ENCODE data around the gene NFXL1.

The NFXL1 gene

DNA sequence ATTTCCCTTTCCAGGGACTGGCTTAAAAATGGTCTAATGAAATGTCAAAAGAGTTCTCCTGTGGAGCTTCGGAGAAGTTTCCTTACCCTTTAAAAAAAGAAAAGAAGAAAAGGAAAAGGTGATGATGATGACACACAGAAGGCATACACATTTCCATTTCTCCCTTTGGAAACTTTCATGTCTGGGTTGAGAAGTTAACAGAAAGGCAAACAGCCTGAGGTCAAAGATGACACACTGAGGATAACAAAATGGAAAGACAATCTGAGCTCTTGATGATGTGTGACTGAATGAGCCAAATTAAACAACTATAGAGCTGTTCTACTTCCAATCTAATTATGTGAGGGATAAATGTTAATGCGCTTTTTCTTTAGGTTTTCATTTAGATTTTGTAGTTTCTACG lies 32.2 kb downstream of the NFXL1 start:
- no peak for DNase-seq

DNA sequence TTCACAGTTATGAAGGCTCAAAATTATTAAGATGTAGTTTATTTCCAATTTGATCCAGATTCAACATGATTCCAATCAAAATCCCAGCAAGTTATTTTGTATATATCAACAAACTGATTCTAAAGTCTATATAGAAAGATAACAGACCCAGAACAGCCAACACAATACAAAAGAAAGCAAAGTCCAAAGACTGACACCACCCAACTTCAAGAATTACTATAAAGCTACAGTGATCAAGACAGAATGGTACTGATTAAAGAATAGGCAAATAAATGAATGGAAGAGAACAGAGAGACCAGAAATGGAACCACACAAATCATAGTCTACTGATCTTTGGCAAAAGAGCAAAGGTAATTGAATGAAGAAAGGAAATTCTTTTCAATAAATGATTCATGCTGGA lies 34.9 kb downstream of the NFXL1 start:
- no peak for DNase-seq

DNA sequence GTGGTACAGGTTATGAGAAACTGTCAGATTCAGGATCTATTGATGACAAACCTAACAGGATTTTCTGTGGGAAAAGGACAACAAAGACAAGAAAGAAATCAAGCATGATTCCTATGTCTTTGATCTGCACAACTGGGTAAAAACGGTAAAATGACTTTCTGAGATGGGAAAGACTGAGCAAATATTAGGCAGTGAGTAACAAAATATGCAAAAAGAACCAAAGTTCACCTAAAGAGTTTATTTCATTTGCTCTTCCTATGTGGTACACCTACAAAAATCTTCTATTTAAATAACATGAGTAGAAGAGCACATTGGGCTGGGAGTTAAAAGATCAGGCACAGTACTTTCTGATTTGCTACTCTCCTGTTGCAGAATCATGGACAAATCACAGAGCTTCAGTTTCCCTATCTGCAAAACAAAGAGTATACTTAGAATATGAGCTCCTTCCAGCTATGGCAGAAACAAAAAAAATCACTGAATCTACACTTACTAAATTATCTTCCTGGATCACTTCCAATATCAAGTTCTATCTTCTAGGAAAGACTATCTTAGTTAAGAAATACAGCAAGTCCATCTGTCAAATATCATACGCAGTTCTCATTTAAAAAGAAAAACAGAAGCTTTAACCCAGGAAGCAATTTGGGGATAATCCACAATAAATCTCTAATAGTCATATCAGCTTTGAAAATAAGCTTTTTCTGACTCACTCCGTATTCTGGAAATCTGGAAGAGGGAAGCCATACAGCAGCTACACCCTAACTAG lies 37.4 kb downstream of the NFXL1 start:
- DNase-seq: no peak

DNA sequence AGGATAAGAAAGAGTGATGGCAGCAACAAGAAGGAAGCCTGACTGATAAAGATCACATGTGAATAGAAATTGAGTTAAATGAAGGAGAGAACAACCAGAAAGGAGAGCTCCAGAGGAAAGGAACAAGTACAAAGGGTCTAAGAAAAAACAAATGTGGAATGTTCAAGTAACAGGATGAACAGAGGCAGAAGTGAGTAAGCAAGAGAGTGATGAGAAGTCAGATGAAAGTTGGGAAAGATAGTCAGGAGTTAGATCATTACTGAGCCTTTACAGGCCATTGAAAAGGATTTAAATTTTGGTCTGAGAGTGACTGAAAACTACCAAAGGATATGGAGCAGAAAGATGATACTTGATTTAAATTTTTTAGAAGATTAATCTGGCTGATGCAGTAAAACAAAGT lies 38.1 kb downstream of the NFXL1 start:
- DNase-seq: no peak

DNA sequence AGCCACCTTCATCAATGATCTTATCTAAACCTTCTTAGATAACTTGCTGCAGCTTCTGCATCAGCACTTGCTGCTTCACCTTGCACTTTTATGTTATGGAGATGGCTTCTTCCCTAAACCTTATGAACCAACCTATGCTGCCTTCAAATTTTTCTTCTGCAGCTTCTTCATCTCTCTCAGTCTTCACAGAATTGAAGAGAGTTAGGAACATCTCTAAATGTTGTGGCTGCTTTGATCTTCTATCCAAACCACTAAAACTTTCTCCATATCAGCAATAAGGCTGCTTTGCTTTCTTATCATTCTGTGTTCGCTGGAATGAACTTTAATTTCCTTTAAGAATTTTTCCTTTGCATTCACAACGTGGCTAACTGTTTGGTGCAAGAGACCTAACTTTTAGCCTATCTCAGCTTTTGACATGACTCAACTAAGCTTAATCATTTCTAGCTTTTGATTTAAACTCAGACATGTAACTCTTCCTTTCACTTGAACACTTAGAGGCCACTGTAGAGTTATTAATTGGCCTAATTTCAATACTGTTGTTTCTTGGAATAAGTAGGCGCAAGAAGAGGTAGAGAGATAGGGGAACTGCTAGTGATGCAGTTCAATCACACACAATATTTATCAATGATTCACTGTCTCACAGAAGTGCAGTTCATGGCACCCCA lies 40.4 kb downstream of the NFXL1 start:
- no peak for DNase-seq

DNA sequence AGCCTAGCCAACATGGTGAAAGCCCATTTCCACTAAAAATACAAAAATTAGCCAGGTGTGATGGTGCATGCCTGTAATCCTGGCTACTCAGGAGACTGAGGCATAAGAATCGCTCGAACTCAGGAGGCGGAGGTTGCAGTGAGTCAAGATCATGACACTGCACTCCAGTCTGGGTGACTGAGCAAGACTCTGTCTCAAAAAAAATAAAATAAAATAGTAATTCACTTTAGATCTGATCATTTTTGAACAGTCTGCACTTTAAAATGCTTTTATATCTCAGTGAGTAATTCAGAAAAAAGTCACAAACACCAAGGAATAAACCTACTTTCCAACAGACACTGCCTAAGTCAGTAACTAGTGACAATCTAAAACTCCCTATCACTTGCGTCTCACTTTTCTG lies 50.9 kb downstream of the NFXL1 start:
- DNase-seq: no peak

DNA sequence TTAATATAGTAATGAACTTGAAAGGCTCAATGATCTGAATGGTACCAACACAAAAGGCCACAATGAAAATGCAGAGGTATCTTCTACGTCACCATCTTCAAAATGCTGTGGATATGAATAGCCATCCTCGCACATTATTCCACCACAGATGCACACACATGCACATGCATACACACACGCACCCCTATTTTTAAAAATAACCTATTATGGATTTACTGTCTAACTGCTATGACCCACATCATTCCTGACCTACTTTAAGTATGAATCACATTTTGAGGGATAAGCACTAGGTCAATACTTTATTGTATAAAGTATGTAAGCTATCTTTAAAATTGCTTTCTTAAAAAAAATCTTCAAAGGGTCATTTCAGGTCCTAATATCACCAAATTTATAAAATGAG lies 52.1 kb downstream of the NFXL1 start:
- DNase-seq: no peak

DNA sequence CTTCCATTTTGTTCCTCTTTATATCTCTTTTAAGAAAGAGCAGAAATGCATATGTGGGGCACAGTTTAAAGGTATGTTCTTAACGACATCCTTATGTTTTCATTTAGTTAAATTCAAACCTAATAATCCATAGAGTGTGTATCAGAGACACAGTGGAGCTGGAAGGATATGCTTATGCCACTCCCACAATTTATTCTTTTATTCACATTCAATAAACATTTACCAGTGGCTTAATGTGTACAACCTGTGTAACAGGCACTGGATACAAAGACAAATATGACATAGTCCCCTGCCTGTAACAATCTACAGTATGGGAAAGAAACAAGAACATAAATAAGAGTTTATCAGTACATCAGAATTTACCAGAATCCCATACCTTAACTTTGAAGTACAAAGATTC lies 54.1 kb downstream of the NFXL1 start:
- DNase-seq: no peak

DNA sequence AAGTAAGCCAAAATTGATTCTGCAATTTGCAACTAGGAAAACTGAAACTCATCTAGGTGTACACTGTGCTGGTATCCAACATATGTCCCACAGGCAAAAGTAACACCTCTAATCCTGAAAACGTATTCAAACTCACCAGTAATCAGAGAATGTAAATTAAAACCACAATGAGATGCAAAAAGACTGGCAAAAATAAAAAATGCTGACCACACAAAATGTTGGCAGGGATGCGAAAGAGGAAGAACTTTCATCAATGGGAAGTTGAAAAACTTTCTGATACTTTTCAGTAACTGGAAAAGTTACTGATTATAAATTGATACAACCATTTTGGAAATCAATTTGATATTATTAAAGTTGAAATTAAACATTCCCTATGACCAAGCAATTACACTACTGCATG lies 56.4 kb downstream of the NFXL1 start:
- no peak for DNase-seq

DNA sequence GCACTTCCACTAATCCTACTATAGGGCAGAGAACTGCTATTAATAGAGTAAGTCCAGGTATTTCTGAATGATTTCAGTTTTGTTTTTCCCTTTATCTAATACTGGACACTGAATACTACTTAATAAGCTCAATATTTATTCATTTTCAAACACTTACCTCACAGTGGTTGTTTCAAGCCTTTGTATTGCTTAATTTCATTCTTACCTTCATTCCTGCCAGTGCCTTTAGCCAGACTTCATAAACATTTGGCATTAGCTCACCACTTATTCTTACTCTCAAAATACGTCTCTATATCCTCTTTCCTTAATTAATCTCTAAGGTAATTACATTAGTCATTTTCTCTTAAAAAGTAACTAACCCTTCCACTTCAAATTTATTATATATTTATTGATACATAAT lies 57.7 kb downstream of the NFXL1 start:
- DNase-seq: no peak

DNA sequence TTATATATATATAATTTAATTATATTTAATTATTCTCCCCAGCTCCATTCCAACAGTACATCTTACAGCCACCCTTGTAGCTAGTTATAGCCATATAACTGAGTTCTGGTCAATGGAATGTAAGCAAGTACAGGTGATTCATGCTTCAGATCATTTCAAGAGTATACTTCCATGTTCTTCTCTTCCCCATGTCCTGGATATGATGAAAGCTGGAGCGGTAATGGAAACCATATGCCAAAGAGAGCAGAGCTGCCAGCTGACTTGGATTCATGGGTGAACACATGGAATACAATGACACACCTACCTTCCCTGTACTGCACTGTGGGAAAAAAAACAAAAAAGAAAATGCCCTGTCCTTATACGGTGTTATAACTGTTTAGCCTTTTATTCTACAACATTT lies 59.0 kb downstream of the NFXL1 start:
- DNase-seq: no peak

DNA sequence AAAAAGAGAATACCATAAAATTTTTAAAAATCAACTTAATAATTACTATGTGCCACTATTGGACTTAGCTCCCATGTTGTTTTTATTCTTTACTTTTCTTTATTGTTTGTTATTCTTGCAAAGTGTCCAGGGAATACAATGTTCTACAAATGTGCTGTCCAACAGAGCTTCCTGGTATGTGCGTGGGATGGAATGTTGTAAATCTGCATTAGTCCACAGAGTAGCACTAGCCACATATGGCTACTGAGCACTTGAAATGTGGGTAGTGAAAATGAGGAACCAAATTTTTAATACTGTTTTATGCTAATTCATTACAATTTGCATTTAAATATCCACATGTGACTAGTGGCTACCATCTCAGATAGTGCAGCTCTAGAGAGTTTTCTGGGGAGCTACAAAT lies 62.2 kb downstream of the NFXL1 start:
- no peak for DNase-seq

DNA sequence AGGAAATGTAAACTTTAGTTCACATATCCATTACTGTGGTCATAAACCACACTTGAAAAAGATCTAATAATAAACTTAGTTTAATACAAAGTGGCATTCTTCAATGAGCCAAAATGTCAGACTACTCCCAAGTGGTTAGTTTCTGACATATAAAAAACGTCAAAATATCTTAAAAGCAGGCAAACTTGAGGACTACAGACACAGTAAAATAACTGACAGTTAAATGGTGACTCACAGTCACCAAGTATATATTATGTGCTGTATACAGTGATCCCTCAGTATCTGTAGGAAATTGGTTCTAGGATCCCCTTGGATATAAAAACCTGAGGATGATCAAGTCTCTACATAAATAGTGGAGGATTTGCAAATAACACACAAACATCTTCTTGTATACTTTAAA lies 64.9 kb downstream of the NFXL1 start:
- DNase-seq: no peak

DNA sequence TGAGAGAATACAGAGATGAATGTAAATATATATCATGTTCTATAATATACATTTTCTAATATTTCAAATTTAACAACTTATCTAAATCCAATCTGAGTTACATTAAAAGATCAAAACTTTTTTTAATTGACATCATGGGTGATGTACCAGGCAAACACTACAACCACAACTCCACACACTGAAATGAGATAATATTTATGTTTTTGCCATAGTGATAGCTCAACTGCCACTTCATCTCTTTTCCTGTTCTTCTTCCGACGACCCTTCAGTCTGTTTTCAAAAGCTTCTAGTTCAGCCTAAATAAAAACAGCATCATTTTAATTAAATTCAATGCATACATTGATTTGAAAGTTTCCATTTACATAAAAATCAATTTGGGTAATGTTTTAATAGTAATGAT lies 66.3 kb downstream of the NFXL1 start:
- no peak for DNase-seq

DNA sequence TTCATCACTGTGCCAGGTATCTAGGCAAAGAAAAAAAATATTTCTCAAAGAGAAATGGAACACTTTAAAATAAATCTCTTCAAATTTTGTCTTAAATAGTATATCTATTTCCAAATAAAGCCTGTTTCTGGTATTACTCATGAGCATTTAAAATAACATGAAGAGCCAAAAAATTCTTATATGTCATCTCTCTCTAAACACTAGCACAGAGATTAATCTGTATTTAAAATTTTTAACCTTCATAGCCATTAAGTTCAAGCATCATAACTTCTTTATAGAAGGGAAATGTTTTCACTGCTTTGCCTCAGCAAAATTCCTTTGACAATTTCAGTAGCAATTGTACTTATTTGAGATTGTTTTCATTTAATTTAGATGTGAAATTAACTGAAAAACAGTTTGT lies 71.4 kb downstream of the NFXL1 start:
- DNase-seq: no peak

DNA sequence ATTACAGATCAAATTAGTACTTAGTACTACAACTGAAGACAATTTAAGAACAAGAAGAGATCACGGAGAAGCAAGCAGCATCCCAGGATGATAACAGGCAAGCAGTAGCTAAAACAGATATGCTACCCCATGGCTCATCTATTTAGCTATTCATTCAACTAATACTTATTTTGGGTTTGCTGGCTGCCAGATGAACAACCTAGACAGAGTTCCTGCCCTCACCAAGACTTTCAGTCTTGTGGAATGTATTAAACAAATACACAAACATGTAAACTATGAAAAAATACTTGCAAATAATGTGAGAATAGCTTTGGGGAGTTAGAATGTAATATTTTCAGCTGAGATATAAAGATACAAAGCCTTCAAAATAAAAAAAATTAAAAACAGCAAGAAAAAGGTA lies 74.1 kb downstream of the NFXL1 start:
- DNase-seq: no peak

DNA sequence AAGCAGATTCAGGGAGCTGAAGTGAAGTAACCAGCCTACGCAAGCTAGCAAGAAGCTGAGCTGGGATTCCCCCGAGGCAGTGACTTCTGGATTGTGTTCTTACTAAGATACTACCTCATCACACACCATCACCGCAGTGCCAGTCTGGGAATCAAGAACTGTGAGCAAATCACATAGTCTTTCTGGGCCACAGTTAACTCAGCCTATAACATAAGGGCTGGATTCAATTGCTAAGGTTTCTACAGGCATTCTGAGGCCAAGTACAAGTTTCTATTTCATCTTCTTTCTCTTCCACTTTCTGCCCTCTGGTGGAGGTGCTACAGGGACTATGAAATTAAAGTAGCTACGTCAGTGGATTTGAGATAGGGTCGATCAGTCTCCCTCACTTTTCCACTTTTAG lies 75.1 kb downstream of the NFXL1 start:
- DNase-seq: no peak

DNA sequence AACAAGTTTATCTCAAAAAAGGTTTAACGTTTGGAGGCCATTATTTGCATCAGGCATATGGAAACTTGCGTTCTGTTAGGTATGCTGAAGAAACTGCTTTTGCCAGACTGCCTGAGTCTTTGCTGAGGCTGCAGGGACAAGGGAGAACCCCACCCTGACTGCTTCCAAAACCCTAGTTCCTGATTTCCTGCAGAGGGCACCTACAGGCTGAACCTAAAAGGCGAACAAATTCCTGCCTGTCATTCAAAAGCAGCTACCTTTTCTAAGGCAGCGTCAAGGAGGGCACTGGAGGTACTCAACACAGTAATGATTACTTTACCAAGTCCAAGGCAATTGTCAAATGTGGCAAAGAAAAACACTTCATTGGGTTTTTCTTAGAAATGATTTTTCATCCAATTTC lies 75.9 kb downstream of the NFXL1 start:
- DNase-seq: no peak

DNA sequence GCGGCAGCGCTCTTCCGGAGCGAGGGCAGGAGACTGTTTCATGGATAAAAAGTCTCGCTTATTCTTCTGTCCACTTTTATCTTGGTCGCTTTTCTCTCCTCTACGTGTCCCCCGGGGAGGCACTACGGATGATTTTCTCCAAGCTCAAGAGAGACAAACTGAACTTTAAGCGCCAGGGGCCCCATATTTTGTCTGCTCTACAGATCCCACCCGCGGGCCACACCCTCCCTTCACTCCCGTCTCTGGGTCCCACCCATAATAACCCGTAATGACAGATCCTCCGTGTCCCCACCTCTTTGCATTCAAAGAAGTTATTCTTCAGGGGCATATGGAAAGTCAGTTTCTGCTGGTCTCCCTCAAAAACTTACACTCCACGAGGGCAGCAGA lies 76.5 kb downstream of the NFXL1 start, which contains the start of gene CORIN:
Gene CORIN, minus strand, starts transcription at position 160 of the 387 bp plus-strand sequence. Its CDS starts 118 bp downstream, at position 42.
- no peak for DNase-seq

DNA sequence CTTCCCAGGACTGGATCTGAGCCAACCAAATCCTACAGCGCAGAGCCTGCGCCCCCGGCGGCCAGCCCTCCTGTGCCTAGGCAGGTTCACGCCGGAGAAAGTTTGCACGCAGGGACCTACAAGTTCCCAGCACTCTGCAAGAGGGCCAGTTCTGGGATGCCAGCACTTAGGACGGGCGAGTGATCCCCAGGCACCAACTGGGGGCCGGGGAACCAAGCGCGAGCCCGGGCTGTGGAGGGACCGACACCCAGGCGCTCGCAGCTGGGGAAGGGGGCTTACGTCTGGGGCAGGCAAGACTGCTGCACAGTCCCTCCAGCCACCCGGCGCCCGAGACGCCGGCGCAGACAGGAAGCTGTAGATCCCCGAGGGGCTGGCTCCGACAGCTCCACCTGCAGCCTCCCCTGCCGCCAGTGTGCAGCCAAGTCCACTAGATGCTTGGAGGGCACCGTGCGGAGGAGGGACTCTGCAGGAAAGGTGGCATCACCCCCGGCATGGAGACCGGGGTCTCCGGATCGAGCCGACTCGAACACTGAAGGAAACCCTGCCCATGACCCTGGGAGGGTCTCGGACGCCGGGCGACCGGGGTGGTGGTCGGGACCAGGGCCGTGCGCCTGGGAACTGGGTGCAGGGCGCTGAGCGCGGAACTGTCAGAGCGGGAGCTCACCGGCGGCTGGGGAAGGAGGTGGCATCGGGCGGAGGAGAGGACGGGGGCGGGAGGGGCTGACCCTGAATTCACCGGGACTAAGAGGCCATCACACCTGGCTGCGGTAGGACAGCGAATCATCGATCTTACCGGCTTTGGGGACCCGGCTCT lies 77.1 kb downstream of the NFXL1 start:
- no peak for DNase-seq

DNA sequence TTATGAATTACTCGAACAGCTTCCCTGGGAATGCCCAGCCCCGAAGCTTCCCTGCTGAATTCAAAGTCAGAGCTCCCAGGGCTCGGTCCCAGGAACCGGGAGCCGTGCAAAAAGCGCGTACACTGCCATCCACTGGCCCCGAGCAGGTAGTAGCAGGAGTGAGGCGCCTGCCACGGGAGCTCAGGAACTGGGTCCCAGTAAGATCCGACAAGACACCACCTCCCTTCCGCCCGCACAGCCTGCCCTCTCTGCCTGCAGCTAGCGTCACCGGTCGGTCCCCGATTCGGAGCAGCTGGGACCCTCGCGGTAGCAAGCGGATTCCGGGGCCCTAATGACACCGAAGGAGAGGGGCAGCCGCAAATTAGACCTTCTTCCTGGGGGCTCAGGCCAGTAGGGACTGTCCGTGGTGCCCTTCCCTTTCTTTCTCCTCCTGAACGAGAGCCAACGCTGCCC lies 77.7 kb downstream of the NFXL1 start:
- peak; percentile 59 for DNase-seq

DNA sequence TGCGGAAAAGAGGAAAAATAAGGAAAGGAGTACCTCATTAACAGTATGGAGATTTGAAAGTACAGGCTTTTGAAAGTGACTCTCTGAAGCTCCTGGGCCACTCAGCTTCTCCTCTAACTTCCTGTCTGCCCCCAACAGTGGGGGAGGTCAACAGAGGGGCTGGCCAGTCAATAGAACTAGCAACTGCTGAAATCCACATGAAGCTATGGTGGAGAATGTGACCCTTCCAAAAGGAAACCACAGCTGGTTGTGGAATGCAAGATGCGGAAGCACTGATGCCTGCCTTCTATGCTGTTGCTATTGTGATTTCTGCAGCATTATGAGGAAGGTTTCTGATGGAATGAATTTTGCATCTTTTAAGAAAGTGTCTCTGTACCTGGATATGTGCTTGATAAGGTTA lies 78.9 kb downstream of the NFXL1 start:
- no peak for DNase-seq

DNA sequence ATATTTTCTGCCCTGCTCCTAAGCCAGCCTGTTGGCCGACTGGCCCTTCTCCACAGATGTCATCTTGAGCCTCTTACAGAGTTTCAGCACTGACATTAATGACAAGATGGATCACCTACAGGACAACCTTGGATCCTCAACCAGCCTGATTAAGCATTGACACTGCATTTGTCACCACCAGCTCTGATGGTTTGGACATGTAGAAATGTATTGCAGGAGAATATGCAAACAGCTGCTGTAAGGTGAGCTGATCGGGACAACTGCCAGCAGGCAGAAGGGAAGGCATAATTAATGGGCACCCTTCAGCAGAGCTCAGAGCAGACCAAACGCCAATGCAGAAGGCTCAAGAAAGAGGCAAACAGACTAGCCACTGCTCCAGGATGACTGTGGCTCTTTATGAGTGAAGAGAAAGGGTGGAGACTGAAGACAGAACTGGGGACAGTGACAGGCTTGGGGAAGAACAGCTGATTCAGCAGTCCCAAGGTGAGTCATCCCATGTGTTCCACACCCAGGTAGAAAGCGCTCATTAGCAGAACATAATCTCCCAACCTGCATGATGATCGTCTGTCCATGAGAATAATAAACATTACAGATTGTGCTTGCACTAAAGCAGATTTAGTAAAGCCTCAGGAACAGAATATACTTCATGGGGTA lies 83.2 kb downstream of the NFXL1 start:
- no peak for DNase-seq

All from midbrain (tissue), 1 donor.